ENCODE measurements around the gene LPIN3. TPM values are rescaled to one million over a fixed set of nuclear protein-coding genes. Genes with fewer than 3 reads are reported as not detected.

Gene LPIN3
- total RNA-seq, 1 donor from 2014 or later = 1.8 TPM

DNA sequence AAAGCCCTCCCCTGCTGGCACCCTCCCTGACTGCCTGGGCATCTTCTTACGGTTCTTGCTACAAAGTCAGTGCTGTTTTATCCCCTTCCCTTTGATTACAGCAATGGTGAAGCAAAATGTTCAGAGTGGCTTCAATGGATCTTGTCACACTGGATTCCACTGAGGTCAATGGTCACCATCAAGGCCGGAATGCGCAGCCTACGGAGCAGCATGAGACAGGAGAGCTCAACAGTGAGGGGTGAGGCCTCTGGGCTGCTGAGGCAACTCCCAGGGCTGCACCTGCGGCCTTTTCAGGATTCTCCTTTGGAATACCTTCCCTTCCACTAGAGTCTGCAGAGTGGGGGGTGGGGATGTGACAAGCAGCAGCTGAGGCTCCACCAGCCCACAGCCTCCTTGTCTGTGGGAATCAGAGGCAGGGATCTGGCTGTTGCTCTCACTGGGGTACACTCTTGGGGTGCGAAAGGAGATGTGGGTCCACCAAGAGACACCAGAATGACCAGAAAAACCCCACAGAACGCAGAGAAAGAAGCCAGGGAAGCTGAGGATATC is 66.3 kb downstream of the LPIN3 start:
- peaks cover 16% of the 10 kb centered on the region for H3K36me3 Mint-ChIP-seq (ENCODE audit: low read depth)

GRCh38 chr20:41407607-41408006 is 67.0 kb downstream of the LPIN3 start:
- no peak overlapping the region for H3K4me3 Mint-ChIP-seq
- no peak overlapping the region for H3K27ac Mint-ChIP-seq (ENCODE audit: unreplicated experiment)
- no peaks in the 10 kb centered on the region for H3K9me3 Mint-ChIP-seq
- no peak for DNase-seq (ENCODE audit: low read depth, low spot score)
- H3K27me3 Mint-ChIP-seq (ENCODE audit: low read depth) = no peaks in the 10 kb centered on the region
- H3K4me1 Mint-ChIP-seq = peaks cover 31% of the 10 kb centered on the region
- no peak for TF ChIP-seq CTCF (conservative IDR thresholded peaks at IDR 0.05)
- H3K36me3 Mint-ChIP-seq (ENCODE audit: low read depth) = peaks cover 13% of the 10 kb centered on the region

More for the DNA sequence above, 66.3 kb downstream of the LPIN3 start:
- H3K27me3 Mint-ChIP-seq (ENCODE audit: low read depth) = no peaks in the 10 kb centered on the region
- no peak for TF ChIP-seq CTCF (conservative IDR thresholded peaks at IDR 0.05)
- no peak overlapping the region for H3K4me3 Mint-ChIP-seq
- DNase-seq (ENCODE audit: low read depth, low spot score) = no peak
- peaks cover 31% of the 10 kb centered on the region for H3K4me1 Mint-ChIP-seq
- no peaks in the 10 kb centered on the region for H3K9me3 Mint-ChIP-seq
- peak overlapping the region; percentile 54 for H3K27ac Mint-ChIP-seq (ENCODE audit: unreplicated experiment)

DNA sequence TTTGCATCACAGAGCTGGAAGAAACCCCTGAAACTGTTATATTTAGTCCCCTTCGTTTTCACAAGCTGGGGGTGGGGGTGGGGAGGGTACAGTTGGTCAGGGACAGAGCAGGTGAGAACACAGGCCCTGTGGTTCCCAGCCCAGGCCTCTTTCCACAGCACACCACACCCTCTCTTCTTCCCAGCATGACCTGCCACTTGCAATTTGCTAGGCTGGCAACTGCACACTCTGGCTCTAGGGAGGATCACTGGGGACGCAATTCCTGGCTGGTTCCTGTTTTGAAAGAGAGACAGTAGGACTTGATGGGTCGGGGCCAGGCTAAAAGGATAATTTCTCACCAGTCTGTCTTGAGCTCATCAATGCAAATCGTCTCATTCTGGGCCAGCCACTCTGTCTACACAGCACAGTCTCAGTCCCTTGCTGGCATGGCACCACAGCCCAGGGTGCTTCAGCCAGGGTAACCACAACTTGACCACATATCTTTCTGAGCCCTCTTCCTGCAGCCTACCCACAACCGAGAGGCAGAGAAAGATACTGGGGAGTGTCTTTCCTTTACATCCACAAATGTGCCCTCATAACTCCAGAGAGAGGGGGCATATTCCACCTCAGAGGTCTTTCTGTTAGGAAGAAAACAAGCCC is 67.7 kb downstream of the LPIN3 start:
- Mint-ChIP-seq H3K4me3 (no peak overlapping the region), H3K36me3 (ENCODE audit: low read depth) (peaks cover 13% of the 10 kb centered on the region), H3K27ac (ENCODE audit: unreplicated experiment) (no peak overlapping the region), H3K9me3 (no peaks in the 10 kb centered on the region), H3K4me1 (peaks cover 31% of the 10 kb centered on the region), H3K27me3 (ENCODE audit: low read depth) (no peaks in the 10 kb centered on the region)
- no peak for DNase-seq (ENCODE audit: low read depth, low spot score)
- no peak for TF ChIP-seq CTCF (conservative IDR thresholded peaks at IDR 0.05)

GRCh38 chr20:41408986-41409385 is 68.4 kb downstream of the LPIN3 start:
- Mint-ChIP-seq H3K4me3 (no peak overlapping the region), H3K9me3 (no peaks in the 10 kb centered on the region), H3K27ac (ENCODE audit: unreplicated experiment) (no peak overlapping the region), H3K27me3 (ENCODE audit: low read depth) (no peaks in the 10 kb centered on the region), H3K4me1 (peaks cover 31% of the 10 kb centered on the region), H3K36me3 (ENCODE audit: low read depth) (peaks cover 14% of the 10 kb centered on the region)
- TF ChIP-seq CTCF (conservative IDR thresholded peaks at IDR 0.05) = no peak
- DNase-seq (ENCODE audit: low read depth, low spot score) = no peak

Other genes with a start within 250 kb of the LPIN3 start
- 297 and 320 TPM in 2 replicates for gene PLCG1, start 203.3 kb upstream of the LPIN3 start, total RNA-seq
- gene ZHX3, start 23.1 kb upstream of the LPIN3 start, total RNA-seq = 13.0 and 14.3 TPM in 2 replicates
- gene EMILIN3, start 26.0 kb downstream of the LPIN3 start, total RNA-seq = 6.9 and 7.5 TPM in 2 replicates

All from neural crest cell (in vitro differentiated cells).